ENCODE data around the gene DNAJC3. TPM values are rescaled to one million over a fixed set of nuclear protein-coding genes. Genes with fewer than 3 reads are reported as not detected.
"Not testable (repeated sequence)": the region's sequence is repeated elsewhere in the genome, so short reads cannot be mapped to it uniquely, and the experiment has no call there.

The DNAJC3 gene
- total RNA-seq, 2 experiments from 2014 or later, result 15.9 to 16.8 TPM

GRCh38 chr13:95763601-95764000, 86.7 kb downstream of the DNAJC3 start:
- peaks cover 18% of the 10 kb centered on the region for H3K36me3 Mint-ChIP-seq (ENCODE audit: low read depth)
- ATAC-seq (no peak), DNase-seq (no peak)
- POLR2A ChIA-PET, result no interaction called here
- no peak for TF ChIP-seq CTCF (IDR thresholded peaks at IDR 0.05)
- no peak overlapping the region for H3K4me3 Mint-ChIP-seq
- CTCF ChIA-PET, result interaction anchor here (1.2 kb wide), 1 partner anchor 140 kb away, joined by 5 read pairs; no protein-coding TSS in a partner anchor
- H3K27ac Mint-ChIP-seq, result no peak overlapping the region
- H3K4me1 Mint-ChIP-seq (ENCODE audit: low read depth), result no peaks in the 10 kb centered on the region
- H3K27me3 Mint-ChIP-seq, result no peaks in the 10 kb centered on the region
- no peaks in the 10 kb centered on the region for H3K9me3 Mint-ChIP-seq
- intact Hi-C loops (cut with micrococcal nuclease), result no loop called here

GRCh38 chr13:95771905-95772304, 95.0 kb downstream of the DNAJC3 start:
- TF ChIP-seq CTCF (IDR thresholded peaks at IDR 0.05), result no peak
- H3K27ac Mint-ChIP-seq, result no peak overlapping the region
- ChIA-PET POLR2A (no interaction called here), CTCF (interaction anchor here (0.9 kb wide), 1 partner anchor 580 kb away, joined by 3 read pairs; no protein-coding TSS in a partner anchor)
- H3K27me3 Mint-ChIP-seq, result no peaks in the 10 kb centered on the region
- intact Hi-C loops (cut with micrococcal nuclease), result no loop called here
- no peaks in the 10 kb centered on the region for H3K9me3 Mint-ChIP-seq
- peaks cover 12% of the 10 kb centered on the region for H3K36me3 Mint-ChIP-seq (ENCODE audit: low read depth)
- no peak for ATAC-seq
- no peak overlapping the region for H3K4me3 Mint-ChIP-seq
- peaks cover 10% of the 10 kb centered on the region for H3K4me1 Mint-ChIP-seq (ENCODE audit: low read depth)
- DNase-seq, result no peak

- Mint-ChIP-seq H3K27ac (no peak overlapping the region), H3K27me3 (no peaks in the 10 kb centered on the region), H3K36me3 (ENCODE audit: low read depth) (peaks cover 15% of the 10 kb centered on the region), H3K9me3 (no peaks in the 10 kb centered on the region), H3K4me3 (no peak overlapping the region), H3K4me1 (ENCODE audit: low read depth) (peaks cover 2% of the 10 kb centered on the region)
- DNase-seq (no peak), ATAC-seq (no peak)
- intact Hi-C loops (cut with micrococcal nuclease), result no loop called here
- ChIA-PET POLR2A (no interaction called here), CTCF (no interaction called here)
- TF ChIP-seq CTCF (IDR thresholded peaks at IDR 0.05), result no peak
Observed at GRCh38 chr13:95779522-95779921, 102.6 kb downstream of the DNAJC3 start.

- TF ChIP-seq CTCF (IDR thresholded peaks at IDR 0.05), result no peak
Observed at GRCh38 chr13:95781016-95781415, 104.1 kb downstream of the DNAJC3 start.

GRCh38 chr13:95781940-95782339, 105.0 kb downstream of the DNAJC3 start:
- DNase-seq; POLR2A ChIA-PET; ATAC-seq; H3K27ac Mint-ChIP-seq; intact Hi-C loops (cut with micrococcal nuclease); H3K27me3 Mint-ChIP-seq; H3K9me3 Mint-ChIP-seq; H3K4me1 Mint-ChIP-seq (ENCODE audit: low read depth); H3K4me3 Mint-ChIP-seq; CTCF ChIA-PET: not testable (repeated sequence)
- H3K36me3 Mint-ChIP-seq (ENCODE audit: low read depth), result peaks cover 20% of the 10 kb centered on the region

More at GRCh38 chr13:95781016-95781415, 104.1 kb downstream of the DNAJC3 start:
- intact Hi-C loops (cut with micrococcal nuclease), result no loop called here
- DNase-seq (no peak), ATAC-seq (no peak)
- no peak overlapping the region for H3K4me3 Mint-ChIP-seq
- H3K9me3 Mint-ChIP-seq, result no peaks in the 10 kb centered on the region
- H3K27ac Mint-ChIP-seq, result no peak overlapping the region
- H3K4me1 Mint-ChIP-seq (ENCODE audit: low read depth), result no peaks in the 10 kb centered on the region
- ChIA-PET POLR2A (interaction anchor here (1.3 kb wide), 1 partner anchor 15 kb away, joined by 3 read pairs; no protein-coding TSS in a partner anchor), CTCF (no interaction called here)
- no peaks in the 10 kb centered on the region for H3K27me3 Mint-ChIP-seq
- H3K36me3 Mint-ChIP-seq (ENCODE audit: low read depth), result peaks cover 14% of the 10 kb centered on the region

- ChIA-PET POLR2A (no interaction called here), CTCF (no interaction called here)
- DNase-seq (no peak), ATAC-seq (no peak)
- no peak overlapping the region for H3K27ac Mint-ChIP-seq
- intact Hi-C loops (cut with micrococcal nuclease), result no loop called here
- H3K9me3 Mint-ChIP-seq, result no peaks in the 10 kb centered on the region
- no peaks in the 10 kb centered on the region for H3K4me1 Mint-ChIP-seq (ENCODE audit: low read depth)
- no peak overlapping the region for H3K4me3 Mint-ChIP-seq
- peaks cover 28% of the 10 kb centered on the region for H3K36me3 Mint-ChIP-seq (ENCODE audit: low read depth)
- H3K27me3 Mint-ChIP-seq, result no peaks in the 10 kb centered on the region
- no peak for TF ChIP-seq CTCF (IDR thresholded peaks at IDR 0.05)
Observed at GRCh38 chr13:95783747-95784146, 106.8 kb downstream of the DNAJC3 start.
